Mesothelial cell of epicardium (in vitro differentiated cells): ENCODE results near the gene SPATA33. TPM values are rescaled to one million over a fixed set of nuclear protein-coding genes. Genes with fewer than 3 reads are reported as not detected.
"Not testable (repeated sequence)": the region's sequence is repeated elsewhere in the genome, so short reads cannot be mapped to it uniquely, and the experiment has no call there.

Source experiments
- DNase-seq, 2 experiments: peaks; one replicate each; pipeline ENCODE4 v3.0.0; 2021; ENCODE audit warnings: low spot score in 2 of 2; ENCODE audit not compliant: unreplicated experiment in 2 of 2
- H3K27ac Mint-ChIP-seq: 2 replicates; pipeline ENCODE4 v1.8.0; 2021; ENCODE audit warnings: mixed read lengths
- H3K27me3 Mint-ChIP-seq: 2 replicates; pipeline ENCODE4 v1.8.0; 2021; ENCODE audit warnings: low read depth, mixed read lengths
- H3K36me3 Mint-ChIP-seq: 2 replicates; pipeline ENCODE4 v1.8.0; 2021; ENCODE audit warnings: mixed read lengths
- H3K4me1 Mint-ChIP-seq: 2 replicates; pipeline ENCODE4 v1.8.0; 2021; ENCODE audit warnings: mixed read lengths
- H3K4me3 Mint-ChIP-seq: 2 replicates; pipeline ENCODE4 v1.8.0; 2021; ENCODE audit warnings: mild to moderate bottlenecking, moderate library complexity, mixed read lengths
- H3K9me3 Mint-ChIP-seq: 2 replicates; pipeline ENCODE4 v1.8.0; 2021; ENCODE audit warnings: mixed read lengths
- total RNA-seq: library from RNA; stranded (reverse); gene quantifications from 3 replicates; pipeline ENCODE4 v1.2.1, GENCODE V29; 2021
- TF ChIP-seq, protein P1 (sequence below): fragments of 200-600 bp; sonication (generic); IDR thresholded peaks from one replicate; pipeline ENCODE4 v1.5.0; 2021; ENCODE audit warnings: antibody characterized with exemption; ENCODE audit not compliant: unreplicated experiment

Gene SPATA33
- total RNA-seq, 1 donor from 2014 or later = 14.4 TPM

DNA sequence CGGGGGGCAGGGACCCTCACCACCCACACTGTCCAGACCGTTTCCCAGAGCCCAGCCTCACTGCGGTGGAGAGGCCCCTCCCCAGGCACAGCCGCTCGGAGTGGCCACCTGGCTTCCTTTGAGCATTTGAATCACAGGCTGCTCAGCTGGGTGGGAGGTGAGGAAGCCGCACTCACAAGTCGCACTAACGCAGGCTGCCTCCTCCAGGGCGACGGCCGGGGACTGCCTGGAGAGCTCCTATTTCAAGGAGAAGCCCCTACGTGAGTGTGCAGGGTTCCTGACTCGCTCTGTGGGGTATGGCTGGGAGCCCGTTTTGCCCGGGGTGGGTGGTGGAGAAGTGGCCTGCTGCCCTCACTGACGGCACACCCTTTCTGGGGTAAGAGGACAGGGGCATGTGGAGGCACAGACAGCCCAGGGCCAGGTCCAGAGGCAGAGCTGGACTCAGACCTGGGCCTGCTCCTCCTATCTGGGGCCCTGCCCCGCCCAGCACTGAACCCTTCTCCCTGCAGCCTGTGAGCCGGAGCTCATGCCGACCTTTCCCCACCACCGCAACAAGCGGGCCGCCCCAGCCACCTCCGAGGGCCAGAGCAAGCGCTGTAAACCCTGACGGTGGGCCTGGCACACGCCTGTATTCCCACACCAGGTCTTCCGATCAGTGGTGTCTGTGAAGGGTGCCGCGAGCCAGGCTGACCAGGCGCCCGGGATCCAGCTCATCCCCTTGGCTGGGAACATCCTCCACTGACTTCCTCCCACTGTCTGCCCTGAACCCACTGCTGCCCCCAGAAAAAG is 37.6 kb downstream of the SPATA33 start:
- H3K27me3 Mint-ChIP-seq = no peaks in the 10 kb centered on the region
- no peak overlapping the region for H3K4me3 Mint-ChIP-seq
- TF ChIP-seq, protein P1, sequence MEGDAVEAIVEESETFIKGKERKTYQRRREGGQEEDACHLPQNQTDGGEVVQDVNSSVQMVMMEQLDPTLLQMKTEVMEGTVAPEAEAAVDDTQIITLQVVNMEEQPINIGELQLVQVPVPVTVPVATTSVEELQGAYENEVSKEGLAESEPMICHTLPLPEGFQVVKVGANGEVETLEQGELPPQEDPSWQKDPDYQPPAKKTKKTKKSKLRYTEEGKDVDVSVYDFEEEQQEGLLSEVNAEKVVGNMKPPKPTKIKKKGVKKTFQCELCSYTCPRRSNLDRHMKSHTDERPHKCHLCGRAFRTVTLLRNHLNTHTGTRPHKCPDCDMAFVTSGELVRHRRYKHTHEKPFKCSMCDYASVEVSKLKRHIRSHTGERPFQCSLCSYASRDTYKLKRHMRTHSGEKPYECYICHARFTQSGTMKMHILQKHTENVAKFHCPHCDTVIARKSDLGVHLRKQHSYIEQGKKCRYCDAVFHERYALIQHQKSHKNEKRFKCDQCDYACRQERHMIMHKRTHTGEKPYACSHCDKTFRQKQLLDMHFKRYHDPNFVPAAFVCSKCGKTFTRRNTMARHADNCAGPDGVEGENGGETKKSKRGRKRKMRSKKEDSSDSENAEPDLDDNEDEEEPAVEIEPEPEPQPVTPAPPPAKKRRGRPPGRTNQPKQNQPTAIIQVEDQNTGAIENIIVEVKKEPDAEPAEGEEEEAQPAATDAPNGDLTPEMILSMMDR = no peak
- H3K9me3 Mint-ChIP-seq = no peaks in the 10 kb centered on the region
- peaks cover 2% of the 10 kb centered on the region for H3K4me1 Mint-ChIP-seq
- no peak overlapping the region for H3K27ac Mint-ChIP-seq
- DNase-seq = no peak
- H3K36me3 Mint-ChIP-seq = peaks cover 9% of the 10 kb centered on the region

DNA sequence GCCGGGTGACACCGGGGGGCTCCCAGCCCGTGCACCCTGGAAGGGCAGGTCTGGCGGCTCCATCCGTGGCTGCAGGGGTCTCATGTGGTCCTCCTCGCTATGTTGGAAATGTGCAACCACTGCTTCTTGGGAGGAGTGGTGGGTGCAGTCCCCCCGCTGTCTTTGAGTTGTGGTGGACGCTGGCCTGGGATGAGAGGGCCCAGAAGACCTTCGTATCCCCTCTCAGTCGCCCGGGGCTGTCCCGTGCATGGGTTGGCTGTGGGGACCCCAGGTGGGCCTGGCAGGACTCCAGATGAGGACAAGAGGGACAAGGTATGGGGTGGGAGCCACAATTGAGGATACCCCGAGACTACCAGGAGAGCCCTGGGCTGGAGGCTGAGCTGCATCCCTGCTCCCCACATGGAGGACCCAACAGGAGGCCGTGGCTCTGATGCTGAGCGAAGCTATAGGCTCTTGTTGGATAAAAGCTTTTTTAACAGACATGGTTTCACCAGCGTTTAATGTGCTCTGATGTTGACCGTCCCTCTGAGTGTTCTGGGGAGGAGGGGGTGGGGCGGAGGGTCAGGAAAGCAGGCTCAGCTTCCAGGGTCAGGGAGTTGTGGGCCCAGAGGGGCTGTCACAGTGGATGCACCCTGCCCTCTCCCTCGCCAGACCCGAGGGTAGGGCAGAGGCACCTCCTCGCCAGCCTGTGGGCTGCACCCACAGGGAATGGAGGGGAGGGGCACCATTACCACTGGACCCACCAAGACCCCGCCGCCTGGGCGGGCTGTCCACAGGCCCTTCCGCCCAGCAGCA is 38.4 kb downstream of the SPATA33 start:
- TF ChIP-seq, protein P1 = no peak
- H3K27ac Mint-ChIP-seq = no peak overlapping the region
- H3K27me3 Mint-ChIP-seq = no peaks in the 10 kb centered on the region
- H3K4me1 Mint-ChIP-seq = peaks cover 2% of the 10 kb centered on the region
- no peak overlapping the region for H3K4me3 Mint-ChIP-seq
- DNase-seq = no peak
- H3K9me3 Mint-ChIP-seq = no peaks in the 10 kb centered on the region
- peaks cover 6% of the 10 kb centered on the region for H3K36me3 Mint-ChIP-seq

DNA sequence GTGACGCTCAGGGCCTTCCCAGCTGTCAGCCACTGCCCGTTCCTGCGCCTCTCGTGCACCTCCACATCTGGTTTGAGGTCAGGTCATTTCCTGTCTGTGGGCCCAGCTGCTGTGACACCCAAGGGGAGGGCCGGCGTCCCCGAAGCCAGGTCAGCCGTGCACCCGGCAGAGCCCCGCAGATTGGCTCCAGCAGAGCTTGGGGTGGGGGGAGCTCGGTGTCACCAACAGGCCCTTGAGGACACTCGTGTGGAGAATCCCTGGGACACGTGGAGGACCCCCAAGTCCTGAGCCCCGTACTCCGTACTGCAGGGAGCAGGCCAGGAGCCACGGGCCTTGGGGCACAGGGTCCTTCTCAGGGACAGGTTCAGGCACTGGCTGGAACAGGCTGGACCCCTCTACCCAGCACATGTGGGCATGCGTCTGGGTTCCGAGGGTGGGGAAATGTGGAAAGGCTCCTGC is 39.1 kb downstream of the SPATA33 start:
- TF ChIP-seq, protein P1 = no peak
- H3K27ac Mint-ChIP-seq = no peak overlapping the region
- H3K4me1 Mint-ChIP-seq = peaks cover 2% of the 10 kb centered on the region
- no peak for DNase-seq
- H3K9me3 Mint-ChIP-seq = no peaks in the 10 kb centered on the region
- H3K27me3 Mint-ChIP-seq = no peaks in the 10 kb centered on the region
- H3K4me3 Mint-ChIP-seq = no peak overlapping the region
- H3K36me3 Mint-ChIP-seq = peaks cover 6% of the 10 kb centered on the region

DNA sequence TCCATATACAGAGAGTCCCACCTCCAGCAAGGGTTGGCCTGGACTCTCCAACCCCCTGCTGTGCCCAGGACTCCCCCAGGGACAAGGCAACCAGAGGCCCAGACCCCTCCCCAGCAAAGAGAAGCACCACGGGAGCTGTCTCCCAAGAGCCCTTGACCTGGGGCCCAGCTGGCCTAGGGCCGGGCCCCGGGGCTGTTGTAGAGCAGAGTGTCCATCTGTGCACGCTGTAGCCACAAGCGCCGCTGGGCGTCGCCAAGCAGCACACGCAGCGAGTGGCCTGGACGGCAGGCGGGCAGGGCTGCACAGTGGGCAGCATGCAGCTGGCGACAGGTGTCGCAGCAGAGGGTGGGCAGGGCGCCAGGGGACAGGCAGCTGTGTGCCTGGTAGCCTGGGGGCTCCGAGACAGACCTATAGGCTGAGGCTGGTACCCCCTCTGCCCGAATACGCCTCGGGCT is 39.6 kb downstream of the SPATA33 start:
- H3K36me3 Mint-ChIP-seq = peaks cover 6% of the 10 kb centered on the region
- peaks cover 2% of the 10 kb centered on the region for H3K4me1 Mint-ChIP-seq
- TF ChIP-seq, protein P1 = no peak
- peaks cover 1% of the 10 kb centered on the region for H3K27me3 Mint-ChIP-seq
- no peaks in the 10 kb centered on the region for H3K9me3 Mint-ChIP-seq
- H3K4me3 Mint-ChIP-seq = no peak overlapping the region
- H3K27ac Mint-ChIP-seq = no peak overlapping the region
- DNase-seq = no peak

DNA sequence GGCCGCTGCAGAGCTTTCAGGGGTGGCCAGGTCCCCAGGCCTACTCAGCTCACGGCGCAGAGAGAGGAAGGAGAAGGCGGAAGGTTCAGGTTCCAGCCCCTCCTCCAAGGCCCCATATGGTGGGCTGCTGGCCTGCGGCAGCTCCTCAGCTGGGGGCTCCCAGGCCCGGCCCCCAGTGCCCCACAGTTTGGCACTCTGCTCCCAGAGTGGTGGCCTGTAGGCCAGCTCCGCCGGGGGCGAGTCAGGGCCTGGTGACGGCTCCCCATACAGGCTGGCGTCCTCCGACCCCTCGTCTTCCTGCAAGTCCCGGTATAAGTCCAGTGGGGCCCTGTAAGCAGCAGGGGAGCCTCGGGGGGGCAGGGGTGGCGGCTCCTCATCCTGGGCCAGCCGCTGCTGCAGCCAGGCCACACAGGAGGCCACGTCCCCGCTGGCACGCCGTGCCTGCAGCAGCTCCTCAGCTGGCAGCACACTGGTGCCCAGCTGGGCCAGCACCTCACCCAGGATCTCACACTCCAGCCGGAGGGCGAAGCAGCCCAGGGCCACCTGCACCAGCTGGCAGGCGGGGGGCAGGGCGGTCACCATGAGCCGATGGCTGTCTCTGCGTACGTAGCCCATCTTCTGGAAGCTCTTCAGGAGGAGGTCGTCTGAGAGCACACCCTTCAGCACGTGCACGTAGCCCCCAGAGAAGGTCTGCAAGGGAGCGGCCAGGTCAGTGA is 40.1 kb downstream of the SPATA33 start:
- H3K4me3 Mint-ChIP-seq = no peak overlapping the region
- TF ChIP-seq, protein P1 = no peak
- H3K27me3 Mint-ChIP-seq = peaks cover 7% of the 10 kb centered on the region
- H3K9me3 Mint-ChIP-seq = no peaks in the 10 kb centered on the region
- peaks cover 2% of the 10 kb centered on the region for H3K4me1 Mint-ChIP-seq
- H3K27ac Mint-ChIP-seq = no peak overlapping the region
- DNase-seq = no peak
- H3K36me3 Mint-ChIP-seq = peaks cover 6% of the 10 kb centered on the region

DNA sequence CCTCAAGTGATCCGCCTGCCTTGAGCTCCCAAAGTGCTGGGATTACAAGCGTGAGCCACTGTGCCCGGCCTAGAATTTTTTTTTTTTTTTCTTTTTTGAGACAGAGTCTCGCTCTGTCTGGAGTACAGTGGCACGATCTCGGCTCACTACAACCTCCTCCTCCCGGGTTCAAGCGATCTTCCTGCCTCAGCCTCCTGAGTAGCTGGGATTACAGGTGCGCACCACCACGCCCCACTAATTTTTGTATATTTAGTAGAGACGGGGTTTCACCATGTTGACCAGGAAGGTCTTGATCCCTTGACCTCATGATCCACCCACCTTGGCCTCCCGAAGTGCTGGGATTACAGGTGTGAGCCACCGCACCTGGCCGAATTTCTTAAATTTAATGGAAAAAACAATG is 41.1 kb downstream of the SPATA33 start:
- not testable (repeated sequence) for DNase-seq, H3K27ac Mint-ChIP-seq

DNA sequence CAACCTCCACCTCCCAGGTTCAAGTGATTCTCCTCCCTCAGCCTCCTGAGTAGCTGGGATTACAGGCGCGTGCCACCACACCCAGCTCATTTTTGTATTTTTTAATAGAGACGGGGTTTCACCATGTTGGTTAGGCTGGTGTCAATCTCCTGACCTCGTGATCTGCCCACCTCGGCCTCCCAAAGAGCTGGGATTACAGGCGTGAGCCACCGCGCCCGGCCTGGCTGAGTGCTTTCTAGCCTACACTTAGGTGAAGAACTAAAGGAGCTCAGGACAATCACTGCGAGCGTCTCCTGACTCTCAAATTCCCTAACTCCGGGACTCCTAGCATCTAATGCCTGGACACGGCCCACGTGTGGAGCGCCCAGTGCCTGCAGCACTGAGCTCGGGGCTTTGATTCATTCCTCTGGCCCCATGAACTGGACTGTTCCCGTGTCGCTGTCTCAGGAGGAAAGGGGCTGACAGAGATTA is 42.0 kb downstream of the SPATA33 start:
- H3K27ac Mint-ChIP-seq = peak overlapping the region; percentile 53

More for the DNA sequence above, 41.1 kb downstream of the SPATA33 start:
- not testable (repeated sequence) for H3K4me1 Mint-ChIP-seq, H3K4me3 Mint-ChIP-seq, H3K36me3 Mint-ChIP-seq, H3K9me3 Mint-ChIP-seq, H3K27me3 Mint-ChIP-seq

More for the DNA sequence above, 42.0 kb downstream of the SPATA33 start:
- H3K9me3 Mint-ChIP-seq, H3K36me3 Mint-ChIP-seq, DNase-seq, H3K4me1 Mint-ChIP-seq, H3K27me3 Mint-ChIP-seq: not testable (repeated sequence)
- H3K4me3 Mint-ChIP-seq = peak overlapping the region; percentile 57
